Measurements from ENCODE around the gene FZD2. TPM values are rescaled to one million over a fixed set of nuclear protein-coding genes. Genes with fewer than 3 reads are reported as not detected.

Gene FZD2
- total and polyA plus RNA-seq, 12 donors = 0.18 to 9.1 (median 2.9) TPM

Other genes with a start within 250 kb of the FZD2 start
- gene RUNDC3A, start 248.9 kb upstream of the FZD2 start, total RNA-seq = 10 to 100 TPM in 3 of 9 donors, 1 to 10 TPM in 6; 1.6 to 26.4 (median 8.8) TPM
- 100 to 1,000 TPM in 1 of 3 donors, 10 to 100 TPM in 2; 19.3 to 133 (median 38.5) TPM for gene RUNDC3A, start 248.9 kb upstream of the FZD2 start, polyA plus RNA-seq
- 100 to 1,000 TPM; 112 to 192 (median 157) TPM for gene SLC25A39, start 232.7 kb upstream of the FZD2 start, total RNA-seq
- gene SLC25A39, start 232.7 kb upstream of the FZD2 start, polyA plus RNA-seq = 100 to 1,000 TPM in 2 of 3 donors, 10 to 100 TPM in 1; 100.0 to 262 (median 236) TPM
- gene GRN, start 212.2 kb upstream of the FZD2 start, total RNA-seq = 100 to 1,000 TPM in 8 of 9 donors, 10 to 100 TPM in 1; 79.0 to 721 (median 415) TPM
- 100 to 1,000 TPM in 1 of 3 donors, 10 to 100 TPM in 2; 91.7 to 111 (median 93.0) TPM for gene GRN, start 212.2 kb upstream of the FZD2 start, polyA plus RNA-seq
- gene FAM171A2, start 193.6 kb upstream of the FZD2 start, total RNA-seq = 1 to 10 TPM in 7 of 9 donors, under 1 TPM in 2; 0.79 to 5.4 (median 2.6) TPM
- 1 to 10 TPM in 1 of 3 donors, under 1 TPM in 2; 0.13 to 2.7 (median 0.54) TPM for gene FAM171A2, start 193.6 kb upstream of the FZD2 start, polyA plus RNA-seq
- gene ITGA2B, start 167.8 kb upstream of the FZD2 start, total RNA-seq = 1 to 10 TPM in 3 of 9 donors, under 1 TPM in 5, not detected in 1; 0.06 to 3.2 (median 0.72) TPM
- gene ITGA2B, start 167.8 kb upstream of the FZD2 start, polyA plus RNA-seq = 1 to 10 TPM in 1 of 3 donors, under 1 TPM in 2; 0.07 to 1.7 (median 0.88) TPM
- 10 to 100 TPM; 13.6 to 33.6 (median 29.3) TPM for gene GPATCH8, start 54.1 kb upstream of the FZD2 start, total RNA-seq
- 10 to 100 TPM in 2 of 3 donors, 1 to 10 TPM in 1; 7.2 to 30.0 (median 15.5) TPM for gene GPATCH8, start 54.1 kb upstream of the FZD2 start, polyA plus RNA-seq
- under 1 TPM in 1 of 9 donors, not detected in 8; 0.06 TPM for gene MEIOC, start 99.0 kb downstream of the FZD2 start, total RNA-seq
- under 1 TPM in 1 of 3 donors, not detected in 2; 0.10 TPM for gene MEIOC, start 99.0 kb downstream of the FZD2 start, polyA plus RNA-seq
- 10 to 100 TPM; 12.4 to 42.0 (median 19.4) TPM for gene CCDC43, start 132.3 kb downstream of the FZD2 start, total RNA-seq
- 10 to 100 TPM; 10.6 to 34.6 (median 11.3) TPM for gene CCDC43, start 132.3 kb downstream of the FZD2 start, polyA plus RNA-seq
- 1 to 10 TPM; 2.1 to 8.1 (median 4.7) TPM for gene DBF4B, start 151.2 kb downstream of the FZD2 start, total RNA-seq
- 10 to 100 TPM in 1 of 3 donors, 1 to 10 TPM in 2; 1.9 to 10.5 (median 3.7) TPM for gene DBF4B, start 151.2 kb downstream of the FZD2 start, polyA plus RNA-seq
- gene ADAM11, start 201.5 kb downstream of the FZD2 start, total RNA-seq = under 1 TPM in 7 of 9 donors, not detected in 2; 0.19 to 0.55 (median 0.29) TPM
- under 1 TPM; 0.05 to 0.80 (median 0.57) TPM for gene ADAM11, start 201.5 kb downstream of the FZD2 start, polyA plus RNA-seq